Raji (cell line): Measurements from ENCODE around the gene DMWD.

Source experiments
- POLR2A ChIP-seq: IDR thresholded peaks from 2 replicates; pipeline ENCODE4 v1.6.1; 2011; ENCODE audit warnings: low read depth, low read length, control low read depth; ENCODE audit not compliant: insufficient read depth

Gene DMWD

GRCh38 chr19:45769821-45770191 is 22.8 kb downstream of the DMWD start:
- TF ChIP-seq POLR2A: no peak

GRCh38 chr19:45768984-45769782 is 23.5 kb downstream of the DMWD start, which contains the start of gene SIX5:
SIX5 (minus strand) TSS chr19:45769252; CDS start chr19:45768844, 408 bp downstream.
- peak; percentile 56 for TF ChIP-seq POLR2A

- TF ChIP-seq POLR2A: no peak
These were observed 24.0 kb downstream of the DMWD start for GRCh38 chr19:45768655-45768983.

DNA sequence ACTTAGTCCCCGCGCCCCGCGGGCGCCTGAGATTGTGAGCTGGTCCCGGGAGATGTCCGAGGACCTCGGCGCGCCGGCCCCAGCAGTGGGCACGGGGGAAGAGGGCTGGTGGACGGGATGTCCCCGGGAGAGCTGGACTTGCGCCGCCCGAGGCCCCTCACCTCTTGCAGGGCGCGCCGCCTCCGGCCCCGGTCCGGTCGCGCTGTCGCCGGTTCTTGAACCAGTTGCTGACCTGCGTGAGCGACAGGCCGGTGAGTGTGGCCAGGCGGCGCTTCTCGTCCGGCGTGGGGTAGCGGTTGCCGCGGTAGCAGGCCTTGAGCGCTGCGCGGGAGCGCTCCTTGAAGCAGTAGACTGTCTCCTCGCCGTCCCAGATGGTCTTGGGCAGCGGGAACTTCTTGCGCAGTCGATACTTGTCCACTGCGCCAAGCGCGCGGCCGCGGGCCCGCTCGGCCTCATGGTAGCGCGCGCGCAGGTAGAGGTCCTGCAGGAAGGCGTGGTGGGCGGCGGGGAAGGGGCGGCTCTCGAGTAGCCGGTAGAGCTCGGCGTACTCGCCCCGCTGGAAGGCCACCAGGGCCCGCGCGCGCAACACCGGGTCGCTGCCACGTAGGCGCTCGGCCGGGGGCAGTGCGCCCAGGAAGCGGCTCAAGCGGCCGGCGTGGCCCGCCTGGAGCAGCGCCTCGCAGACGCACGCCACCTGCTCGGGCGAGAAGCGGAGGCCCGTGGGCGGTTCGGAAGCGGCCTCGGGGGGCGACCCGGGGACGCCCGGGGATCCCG is 24.6 kb downstream of the DMWD start:
- no peak for TF ChIP-seq POLR2A

DNA sequence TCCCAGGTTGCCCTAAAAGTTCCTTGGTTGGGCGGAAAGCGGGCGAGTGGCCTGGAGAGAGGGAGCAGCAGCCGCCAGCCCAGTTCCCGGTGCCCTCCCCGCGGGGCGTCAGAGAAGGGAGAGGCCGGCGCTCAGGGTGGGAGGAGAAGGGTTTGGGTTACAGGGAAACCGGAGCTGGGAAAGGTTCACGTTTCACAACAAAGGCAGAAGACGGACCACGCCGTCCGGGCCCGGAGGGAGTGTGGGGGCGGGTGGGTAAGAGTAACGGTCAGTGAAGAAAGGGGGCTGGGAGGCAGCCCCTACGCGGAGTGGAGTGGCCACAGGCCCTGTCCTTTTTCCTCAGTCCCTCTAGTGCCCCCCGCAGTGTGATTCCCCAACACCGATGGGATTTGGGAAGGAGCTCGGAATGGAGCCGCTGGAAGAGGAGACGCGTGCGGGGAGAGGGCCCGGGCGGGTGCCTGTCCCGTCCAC is 25.2 kb downstream of the DMWD start:
- no peak for TF ChIP-seq POLR2A

DNA sequence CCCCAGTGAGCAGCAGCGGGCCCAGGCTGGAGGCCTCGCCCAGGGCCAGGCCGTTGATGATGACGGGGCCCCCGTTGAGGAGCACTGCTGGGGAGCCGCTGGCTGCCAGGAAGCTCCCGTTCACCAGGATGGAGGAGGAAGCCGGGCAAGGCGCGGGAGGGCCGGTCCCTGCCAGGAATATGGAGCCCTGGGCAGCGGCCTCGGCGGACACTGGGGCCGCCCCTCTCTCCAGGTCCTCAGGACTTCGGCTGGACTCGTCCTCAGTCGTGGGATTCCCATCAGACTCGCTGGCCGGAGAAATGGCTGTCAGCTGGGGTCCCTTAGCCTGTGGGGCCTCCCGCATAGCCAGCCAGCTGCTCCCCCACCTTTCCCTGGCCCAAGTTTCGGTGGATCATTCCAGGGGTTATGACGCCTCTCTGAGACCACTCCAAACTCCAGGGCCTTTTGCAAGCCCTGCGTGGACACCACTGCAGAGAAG is 25.7 kb downstream of the DMWD start:
- no peak for TF ChIP-seq POLR2A

GRCh38 chr19:45766296-45766868 is 26.3 kb downstream of the DMWD start:
- TF ChIP-seq POLR2A: no peak

GRCh38 chr19:45765702-45766295 is 26.8 kb downstream of the DMWD start:
- no peak for TF ChIP-seq POLR2A

- no peak for TF ChIP-seq POLR2A
These were observed 27.5 kb downstream of the DMWD start for GRCh38 chr19:45764945-45765701.

DNA sequence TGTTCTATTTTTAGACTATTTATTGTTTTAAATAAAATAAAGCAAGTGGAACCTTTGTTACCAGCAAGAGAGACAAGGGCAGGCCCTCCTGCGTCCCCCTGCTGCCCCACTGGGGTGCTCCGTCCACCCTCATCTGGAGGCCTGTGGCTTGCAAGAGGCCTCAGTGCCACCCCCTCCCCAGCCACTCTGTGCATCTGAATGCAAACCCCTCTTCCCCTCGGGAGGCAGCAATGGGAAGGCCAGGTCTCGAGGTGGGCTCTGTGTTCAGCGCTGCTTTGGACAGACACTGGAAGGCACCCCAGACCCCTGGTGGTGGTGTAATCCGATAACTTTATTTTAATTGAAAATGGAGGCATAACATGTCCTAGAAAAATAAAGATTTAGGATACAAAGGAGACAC is 28.2 kb downstream of the DMWD start:
- no peak for TF ChIP-seq POLR2A

DNA sequence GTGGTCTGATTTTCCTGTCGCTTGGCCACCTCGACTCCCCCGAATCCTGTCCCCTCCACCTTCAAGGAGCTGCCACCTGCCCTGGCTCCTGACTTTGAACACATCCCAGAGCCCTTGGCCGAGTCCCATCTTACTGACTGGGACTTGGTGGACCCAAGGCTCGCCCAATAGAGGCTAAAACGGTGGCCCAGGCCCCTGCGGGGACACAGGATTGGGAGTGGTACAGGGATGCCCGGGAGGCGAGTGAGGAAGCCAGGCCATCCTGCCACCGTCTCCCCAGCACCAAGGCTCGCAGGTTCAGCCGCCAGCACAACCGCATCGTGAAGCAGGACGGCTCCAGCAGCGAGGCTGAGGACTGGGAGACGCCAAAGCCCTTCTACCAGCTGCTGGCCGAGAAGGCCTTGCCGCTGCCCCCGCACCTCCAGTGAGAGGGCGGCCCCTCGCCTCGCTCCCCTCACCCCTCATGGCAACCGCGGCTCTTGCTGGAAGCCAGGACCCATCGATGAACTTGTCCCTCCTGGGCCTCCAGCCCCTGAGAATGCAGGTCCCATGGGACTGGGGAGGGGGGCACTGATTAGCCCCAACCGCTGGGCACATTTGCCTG is 28.9 kb downstream of the DMWD start:
- TF ChIP-seq POLR2A: no peak

- TF ChIP-seq POLR2A: no peak
These were observed 29.6 kb downstream of the DMWD start for GRCh38 chr19:45762870-45763631.

DNA sequence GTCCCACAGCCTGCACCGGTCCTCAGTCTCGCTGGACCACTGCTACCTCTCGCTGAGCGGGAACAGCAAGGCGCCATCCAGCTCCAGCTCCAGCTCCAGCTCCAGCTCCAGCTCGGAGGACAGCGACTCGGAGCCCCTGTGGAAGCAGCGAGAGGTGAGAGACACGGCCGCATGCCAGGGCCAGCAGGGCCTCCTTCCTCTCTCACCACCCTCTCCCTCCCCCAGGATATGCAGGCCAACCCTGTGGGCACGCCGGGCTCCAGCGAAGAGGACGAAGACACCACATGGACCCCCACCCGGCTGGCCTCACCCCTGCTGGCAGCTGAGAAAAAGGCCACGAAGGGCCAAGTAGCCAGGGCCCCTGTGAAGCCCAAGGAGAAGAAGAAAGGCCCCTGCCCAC is 30.9 kb downstream of the DMWD start:
- TF ChIP-seq POLR2A: no peak

DNA sequence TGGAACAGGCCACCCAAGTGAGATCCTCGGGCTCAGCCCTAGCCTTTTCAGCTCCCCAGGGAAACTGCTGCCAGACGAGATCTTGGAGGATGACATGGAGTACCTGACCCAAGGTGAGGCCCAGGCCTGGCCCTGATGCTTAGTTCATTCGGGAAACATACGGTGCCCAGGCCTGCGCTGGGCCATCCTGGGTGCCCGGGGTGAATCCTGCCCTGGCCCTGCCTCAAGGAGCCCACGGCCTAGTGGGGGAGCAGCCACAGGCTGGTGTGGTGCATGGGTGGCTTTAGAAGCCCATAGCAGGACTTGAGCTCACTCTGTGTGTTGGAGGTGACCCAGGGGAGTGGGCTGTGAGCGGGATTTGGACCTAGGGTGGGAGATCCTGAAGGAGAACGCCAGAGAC is 33.7 kb downstream of the DMWD start:
- TF ChIP-seq POLR2A: no peak
